Lower leg skin (tissue), 4 donors: ENCODE data around the gene PDE3A. TPM values are rescaled to one million over a fixed set of nuclear protein-coding genes. Genes with fewer than 3 reads are reported as not detected.

Experiments used
- DNase-seq, 2 donors: peaks; one replicate each; pipeline ENCODE4 v3.0.0-alpha.2; 2019; ENCODE audit warnings: low spot score in 2 of 2
- H3K4me3 ChIP-seq: fragments of 200-600 bp; sonication (generic); 2 replicates; pipeline ENCODE4 v1.5.1; 2017; ENCODE audit warnings: mild to moderate bottlenecking, low read depth; ENCODE audit not compliant: poor library complexity, severe bottlenecking
- CTCF ChIP-seq, 3 donors: fragments of 450-650 bp; IDR thresholded peaks; one replicate each; pipeline ENCODE4 v1.5.1; 2016; ENCODE audit warnings: antibody characterized with exemption in 3 of 3, mild to moderate bottlenecking in 3 of 3, moderate library complexity in 2 of 3
- POLR2A ChIP-seq, 2 donors: fragments of 450-650 bp; IDR thresholded peaks; one replicate each; pipeline ENCODE4 v1.6.1; 2016 to 2017; ENCODE audit warnings: antibody characterized with exemption in 2 of 2, mild to moderate bottlenecking in 1 of 2, moderate library complexity in 1 of 2
- WGBS, 2 donors: methylation state at CpG; one replicate each; pipeline ENCODE4 v1.1.5; 2018; 5-methylcytosine and 5-hydroxymethylcytosine counted together
- intact Hi-C: fragments of 100-400 bp; cut with DNase I; formaldehyde crosslinking; loops from one replicate; pipeline ENCODE4 v1.15.0; 2023; ENCODE audit warnings: low total_unique reads
- total RNA-seq, 4 donors: library from RNA; depleted of rRNA; stranded (reverse); fragments of >200 nt; gene quantifications; one replicate each; pipeline ENCODE4 v1.1.0, GENCODE V29; 2016

The PDE3A gene
- total RNA-seq, 4 donors from 2014 or later, result 1.5 to 3.2 (median 2.7) TPM

DNA sequence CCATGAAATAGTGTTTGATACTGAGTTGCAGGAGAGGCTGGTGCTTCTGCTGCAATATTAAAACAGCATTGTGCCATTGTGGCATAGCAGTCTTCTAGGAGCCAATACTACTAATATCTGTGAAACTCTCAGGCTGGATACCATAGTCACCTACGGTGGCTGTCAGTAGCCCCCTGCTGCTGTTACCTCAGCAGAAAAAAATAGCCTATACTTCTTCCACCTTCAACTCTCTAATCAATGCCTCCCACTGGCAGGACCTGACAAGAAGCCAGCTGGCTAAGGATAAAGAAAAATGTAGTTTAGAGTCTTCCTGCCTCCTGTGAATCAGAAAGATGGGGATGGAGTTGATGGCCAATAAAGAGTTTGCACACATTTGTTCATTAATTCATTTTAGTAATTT is 91.6 kb downstream of the PDE3A start:
- DNase-seq, result no peak
- H3K4me3 ChIP-seq, result no peak overlapping the region
- TF ChIP-seq CTCF (IDR thresholded peaks at IDR 0.05) (no peak), POLR2A (IDR thresholded peaks at IDR 0.05) (no peak)
- intact Hi-C loops, result no loop called here
- WGBS, 2 donors, result 80 to 92% methylated on average over 1 of the region's 1 CpG

DNA sequence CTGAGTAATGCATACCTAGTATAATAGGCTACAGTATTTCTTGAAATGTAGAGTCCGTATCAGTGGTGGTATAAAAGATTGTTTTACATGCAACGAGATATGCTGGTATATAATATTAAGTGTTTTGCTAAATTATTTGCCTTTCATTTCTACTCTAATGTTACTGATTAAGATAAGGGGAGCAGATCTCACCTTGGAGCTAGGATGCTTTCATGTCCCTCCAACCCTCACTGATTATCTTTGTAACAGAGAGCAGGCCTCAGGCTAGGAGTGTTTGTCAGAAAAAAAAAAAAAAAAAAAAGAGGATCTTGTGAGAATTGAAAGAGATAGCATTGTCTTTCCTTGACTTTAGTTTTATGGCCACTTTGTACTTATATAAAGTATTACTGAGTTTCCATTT is 92.6 kb downstream of the PDE3A start:
- H3K4me3 ChIP-seq, result no peak overlapping the region
- intact Hi-C loops, result no loop called here
- 46 to 69% methylated on average over 2 of the region's 2 CpGs for WGBS, 2 donors
- DNase-seq, result no peak
- no peak for TF ChIP-seq POLR2A (IDR thresholded peaks at IDR 0.05)
- no peak for TF ChIP-seq CTCF (IDR thresholded peaks at IDR 0.05)

GRCh38 chr12:20463913-20464524 is 95.7 kb downstream of the PDE3A start:
- intact Hi-C loops, result no loop called here
- DNase-seq, result no peak
- 70 to 80% methylated on average over 2 of the region's 2 CpGs for WGBS, 2 donors

GRCh38 chr12:20469300-20469699 is 101.0 kb downstream of the PDE3A start:
- no peak overlapping the region for H3K4me3 ChIP-seq
- TF ChIP-seq POLR2A (IDR thresholded peaks at IDR 0.05) (no peak), CTCF (IDR thresholded peaks at IDR 0.05) (no peak)
- intact Hi-C loops, result no loop called here
- whole genome bisulfite sequencing, 2 donors, result 78 to 81% methylated on average over 4 of the region's 4 CpGs
- DNase-seq, result no peak

More at GRCh38 chr12:20463913-20464524, 95.7 kb downstream of the PDE3A start:
- TF ChIP-seq POLR2A (IDR thresholded peaks at IDR 0.05) (no peak), CTCF (IDR thresholded peaks at IDR 0.05) (no peak)
- no peak overlapping the region for H3K4me3 ChIP-seq

DNA sequence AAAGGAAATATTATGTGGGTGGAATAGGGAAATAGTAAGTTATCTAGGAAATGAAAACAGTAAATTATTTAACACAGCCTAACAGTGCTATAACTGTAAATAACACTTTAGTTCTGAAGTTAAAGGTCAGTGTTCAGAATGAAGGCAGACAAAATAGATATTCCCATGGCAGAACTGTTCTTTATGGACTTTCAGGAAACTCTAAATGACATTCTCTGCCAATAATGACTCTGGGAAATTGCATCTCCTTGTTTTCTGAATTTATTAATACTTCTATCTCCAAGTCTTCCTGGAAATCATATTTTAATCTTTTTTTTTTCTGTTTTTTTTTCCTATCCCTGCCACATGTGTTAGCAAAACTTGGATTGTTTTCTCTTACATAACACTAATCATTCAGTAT is 101.4 kb downstream of the PDE3A start:
- TF ChIP-seq CTCF (IDR thresholded peaks at IDR 0.05) (no peak), POLR2A (IDR thresholded peaks at IDR 0.05) (no peak)
- intact Hi-C loops, result no loop called here
- DNase-seq, result no peak
- no peak overlapping the region for H3K4me3 ChIP-seq
